HUES64 (cell line): ENCODE data around the gene DDHD1. TPM values are rescaled to one million over a fixed set of nuclear protein-coding genes. Genes with fewer than 3 reads are reported as not detected.
"Not testable (repeated sequence)": the region's sequence is repeated elsewhere in the genome, so short reads cannot be mapped to it uniquely, and the experiment has no call there.

Experiments used
- H3K27ac ChIP-seq: 2 replicates; pipeline ENCODE4 v1.7.0; 2013; ENCODE audit warnings: low read depth, low read length, inconsistent platforms
- H3K27me3 ChIP-seq: 2 replicates; pipeline ENCODE4 v1.6.1; 2013; ENCODE audit warnings: mild to moderate bottlenecking, low read length; ENCODE audit not compliant: insufficient read depth
- H3K36me3 ChIP-seq: 2 replicates; pipeline ENCODE4 v1.6.1; 2013; ENCODE audit warnings: mild to moderate bottlenecking, low read length; ENCODE audit not compliant: insufficient read depth
- H3K4me1 ChIP-seq: 2 replicates; pipeline ENCODE4 v1.6.1; 2013; ENCODE audit warnings: mild to moderate bottlenecking, low read length, moderate library complexity; ENCODE audit not compliant: insufficient read depth
- H3K4me3 ChIP-seq: 2 replicates; pipeline ENCODE4 v1.5.1; 2013; ENCODE audit warnings: mild to moderate bottlenecking, low read length, moderate library complexity
- H3K9ac ChIP-seq: 2 replicates; pipeline ENCODE4 v1.6.1; 2013; ENCODE audit warnings: mild to moderate bottlenecking, low read depth, low read length
- H3K9me3 ChIP-seq: 2 replicates; pipeline ENCODE4 v1.6.1; 2013; ENCODE audit warnings: low read depth, low read length; ENCODE audit not compliant: insufficient read depth
- WGBS: fragments of 150-250, 120-280 bp; methylation state at CpG from one replicate; pipeline ENCODE4 v1.1.7; 2013; ENCODE audit warnings: missing lambda C conversion rate; 5-methylcytosine and 5-hydroxymethylcytosine counted together
- polyA plus RNA-seq, 2 experiments: library from polyadenylated mRNA; stranded (reverse); fragments of 50-300 nt; gene quantifications; one replicate each; pipeline ENCODE4 v1.2.3, GENCODE V29; 2013

DDHD1 gene
- 5.7 TPM for polyA plus RNA-seq (2013, experiment 1 of 2)
- 5.3 TPM for polyA plus RNA-seq (2013, experiment 2 of 2)

DNA sequence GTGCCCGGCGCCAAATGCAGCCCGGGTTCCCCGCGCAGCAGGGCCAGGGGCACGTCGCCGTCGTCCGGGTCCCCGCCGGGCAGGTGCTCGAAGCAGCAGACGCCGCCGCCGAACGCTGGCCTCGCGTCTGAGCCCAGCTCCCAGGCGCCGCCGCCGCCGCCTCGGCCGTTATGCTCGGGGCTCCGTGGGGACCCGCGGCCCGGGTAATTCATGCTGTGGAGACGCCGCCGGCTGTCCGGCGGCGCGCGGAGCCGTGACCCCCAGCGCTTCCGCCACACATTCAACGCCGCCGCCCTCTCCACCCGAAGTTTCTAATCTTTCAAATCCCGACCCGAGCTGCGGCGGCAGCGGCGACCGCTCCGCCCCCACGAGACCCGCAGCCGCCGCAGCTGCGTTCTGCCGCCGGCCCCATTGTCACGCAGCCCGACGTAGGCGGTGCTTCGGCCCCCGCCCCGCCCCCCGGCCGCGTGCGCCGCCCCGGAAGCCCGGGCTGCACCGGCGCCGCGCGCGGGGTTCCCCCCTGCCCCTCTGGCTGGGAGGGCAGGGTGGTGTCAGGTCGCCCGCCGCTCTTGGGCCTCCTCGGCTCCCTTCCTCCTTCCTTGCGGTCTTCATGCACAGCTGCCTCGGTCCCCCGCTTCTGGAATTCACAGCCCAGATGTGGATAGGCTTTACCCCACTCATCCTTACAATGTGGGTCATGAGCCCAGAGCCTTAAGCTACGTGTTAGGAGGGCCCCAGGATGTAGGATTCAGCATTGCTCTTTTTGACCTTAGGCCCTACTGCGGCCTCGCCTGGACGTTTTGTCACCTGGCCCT lies at the start of gene DDHD1:
Gene DDHD1, minus strand, starts transcription at position 437 of the 815 bp plus-strand sequence. Its CDS starts 225 bp downstream, at position 212.
- whole genome bisulfite sequencing = 3% methylated on average over 93 of the region's 93 CpGs
- Histone ChIP-seq H3K9ac (peak within 1 kb of the TSS; percentile 63), H3K27ac (peak within 1 kb of the TSS; percentile 64; the same call in 1 of the 2 replicates), H3K36me3 (no peaks in the 10 kb centered on the region), H3K27me3 (no peaks in the 10 kb centered on the region; the same call in 1 of the 2 replicates), H3K4me1 (peaks cover 11% of the 10 kb centered on the region), H3K4me3 (peak within 1 kb of the TSS; percentile 74), H3K9me3 (no peaks in the 10 kb centered on the region)

GRCh38 chr14:53195949-53196348 lies 42.8 kb upstream of the DDHD1 start:
- H3K27ac ChIP-seq = no peak overlapping the region
- no peaks in the 10 kb centered on the region for H3K36me3 ChIP-seq
- H3K9ac ChIP-seq = no peak overlapping the region
- H3K27me3 ChIP-seq = no peaks in the 10 kb centered on the region
- 0 out of 2 replicates have a peak, but pooled peaks cover 9% of the 10 kb centered on the region for H3K4me1 ChIP-seq
- H3K9me3 ChIP-seq = no peaks in the 10 kb centered on the region
- WGBS = 90% methylated on average over 5 of the region's 5 CpGs
- H3K4me3 ChIP-seq = no peak overlapping the region

- Histone ChIP-seq H3K9ac (no peak overlapping the region), H3K4me3 (no peak overlapping the region), H3K9me3 (no peaks in the 10 kb centered on the region), H3K27ac (no peak overlapping the region), H3K27me3 (no peaks in the 10 kb centered on the region), H3K4me1 (0 out of 2 replicates have a peak, but pooled peaks cover 9% of the 10 kb centered on the region), H3K36me3 (no peaks in the 10 kb centered on the region)
- WGBS = 87% methylated on average over 7 of the region's 7 CpGs
These were observed 40.1 kb upstream of the DDHD1 start for GRCh38 chr14:53193193-53193592.

GRCh38 chr14:53192052-53192760 lies 39.1 kb upstream of the DDHD1 start:
- Histone ChIP-seq H3K4me1 (0 out of 2 replicates have a peak, but pooled peaks cover 9% of the 10 kb centered on the region), H3K27me3 (no peaks in the 10 kb centered on the region), H3K4me3 (no peak overlapping the region), H3K27ac (no peak overlapping the region), H3K36me3 (no peaks in the 10 kb centered on the region), H3K9me3 (no peaks in the 10 kb centered on the region), H3K9ac (no peak overlapping the region)
- WGBS = 60% methylated on average over 1 of the region's 2 CpGs

GRCh38 chr14:53190938-53191337 lies 37.8 kb upstream of the DDHD1 start:
- Histone ChIP-seq H3K4me3 (no peak overlapping the region), H3K36me3 (no peaks in the 10 kb centered on the region), H3K4me1 (0 out of 2 replicates have a peak, but pooled peaks cover 9% of the 10 kb centered on the region), H3K27me3 (no peaks in the 10 kb centered on the region), H3K9me3 (no peaks in the 10 kb centered on the region), H3K27ac (no peak overlapping the region), H3K9ac (no peak overlapping the region)
- 100% methylated on average over 1 of the region's 2 CpGs for whole genome bisulfite sequencing

DNA sequence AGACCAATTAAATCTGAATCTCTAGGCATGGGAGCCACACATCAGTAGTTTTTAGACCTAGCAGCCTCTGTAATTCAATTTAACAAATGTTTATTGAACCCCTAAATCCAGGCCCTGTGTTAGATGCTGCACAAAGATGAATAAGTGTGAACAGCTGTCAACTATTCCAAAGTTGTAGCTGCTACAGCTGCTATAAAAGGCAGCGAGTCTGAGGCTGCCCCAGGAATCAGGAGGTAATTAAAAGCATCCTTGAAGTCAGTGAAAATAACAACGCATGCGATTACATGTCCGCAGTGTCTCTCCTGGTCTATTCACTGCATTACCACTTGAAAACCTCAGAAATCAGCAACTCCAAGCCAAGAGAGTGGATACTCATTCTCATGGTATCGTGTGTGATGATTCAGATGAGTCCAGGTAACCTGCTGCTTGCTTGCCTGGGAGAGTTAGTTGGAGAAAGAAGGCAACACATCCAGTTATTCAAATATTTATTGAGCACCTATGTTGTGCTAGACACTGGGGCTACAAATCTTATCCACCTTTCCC lies 34.9 kb upstream of the DDHD1 start:
- WGBS = 91% methylated on average over 5 of the region's 5 CpGs
- no peak overlapping the region for H3K4me3 ChIP-seq
- no peaks in the 10 kb centered on the region for H3K27me3 ChIP-seq
- H3K9ac ChIP-seq = no peak overlapping the region
- H3K9me3 ChIP-seq = no peaks in the 10 kb centered on the region
- H3K27ac ChIP-seq = no peak overlapping the region
- H3K4me1 ChIP-seq = peaks cover 17% of the 10 kb centered on the region
- no peaks in the 10 kb centered on the region for H3K36me3 ChIP-seq

GRCh38 chr14:53186532-53186931 lies 33.4 kb upstream of the DDHD1 start:
- no peaks in the 10 kb centered on the region for H3K36me3 ChIP-seq
- H3K27ac ChIP-seq = no peak overlapping the region
- H3K4me3 ChIP-seq = no peak overlapping the region
- H3K9ac ChIP-seq = no peak overlapping the region
- WGBS = 100% methylated on average over 1 of the region's 1 CpG
- H3K4me1 ChIP-seq = peaks cover 9% of the 10 kb centered on the region
- H3K27me3 ChIP-seq = no peaks in the 10 kb centered on the region
- peaks cover 10% of the 10 kb centered on the region; the same call in 1 of the 2 replicates for H3K9me3 ChIP-seq

GRCh38 chr14:53183611-53184010 lies 30.5 kb upstream of the DDHD1 start:
- Histone ChIP-seq H3K36me3 (no peaks in the 10 kb centered on the region), H3K27ac (no peak overlapping the region), H3K4me3 (no peak overlapping the region), H3K4me1 (peaks cover 9% of the 10 kb centered on the region), H3K9me3 (peaks cover 10% of the 10 kb centered on the region; the same call in 1 of the 2 replicates), H3K9ac (no peak overlapping the region), H3K27me3 (no peaks in the 10 kb centered on the region)
- 84% methylated on average over 2 of the region's 2 CpGs for WGBS

GRCh38 chr14:53183056-53183455 lies 29.9 kb upstream of the DDHD1 start:
- H3K27me3 ChIP-seq = no peaks in the 10 kb centered on the region
- H3K27ac ChIP-seq = no peak overlapping the region
- peaks cover 9% of the 10 kb centered on the region for H3K4me1 ChIP-seq
- no peak overlapping the region for H3K4me3 ChIP-seq
- no peaks in the 10 kb centered on the region for H3K36me3 ChIP-seq
- no peak overlapping the region for H3K9ac ChIP-seq
- 55% methylated on average over 2 of the region's 2 CpGs for WGBS
- H3K9me3 ChIP-seq = peaks cover 10% of the 10 kb centered on the region; the same call in 1 of the 2 replicates

GRCh38 chr14:53181463-53182081 lies 28.4 kb upstream of the DDHD1 start:
- WGBS = 98% methylated on average over 10 of the region's 11 CpGs
- H3K27me3 ChIP-seq, H3K9ac ChIP-seq, H3K4me3 ChIP-seq, H3K27ac ChIP-seq, H3K36me3 ChIP-seq, H3K4me1 ChIP-seq: not testable (repeated sequence)
- H3K9me3 ChIP-seq = peaks cover 10% of the 10 kb centered on the region; the same call in 1 of the 2 replicates
